ENCODE measurements around the gene RPL6. TPM values are rescaled to one million over a fixed set of nuclear protein-coding genes. Genes with fewer than 3 reads are reported as not detected.
A peak's percentile ranks its signal among the peaks of the same experiment; 100 is the strongest.

Gene RPL6
- total RNA-seq, 2 donors from 2014 or later, result 700 to 967 TPM

DNA sequence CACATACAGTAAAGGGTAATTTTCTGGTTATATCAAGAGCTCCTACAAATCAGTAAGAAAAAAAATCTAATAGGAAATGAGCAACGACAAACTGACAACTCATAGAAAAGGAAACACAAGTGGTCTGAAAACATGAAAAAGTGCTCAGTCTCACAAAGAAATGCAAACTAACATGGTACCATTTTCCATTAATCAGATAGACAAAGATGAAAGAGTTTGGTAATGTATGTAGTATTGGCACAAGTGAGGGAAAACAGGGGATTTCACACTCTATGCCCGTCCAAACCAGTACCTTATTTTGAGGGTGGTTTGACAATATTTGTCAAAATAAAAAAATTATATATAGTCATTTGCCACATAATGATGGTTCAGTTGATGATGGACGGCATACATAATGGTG lies 22.6 kb upstream of the RPL6 start:
- peaks cover 0 to 4% of the 10 kb centered on the region in 2 donors for H3K4me1 ChIP-seq
- no peaks in the 10 kb centered on the region for H3K9me3 ChIP-seq
- H3K27me3 ChIP-seq, result no peaks in the 10 kb centered on the region
- DNase-seq (ENCODE audit: low spot score), result no peak
- no peak overlapping the region for H3K4me3 ChIP-seq
- no peak overlapping the region for H3K27ac ChIP-seq
- no peaks in the 10 kb centered on the region for H3K36me3 ChIP-seq
- TF ChIP-seq CTCF (IDR thresholded peaks at IDR 0.05), result no peak

DNA sequence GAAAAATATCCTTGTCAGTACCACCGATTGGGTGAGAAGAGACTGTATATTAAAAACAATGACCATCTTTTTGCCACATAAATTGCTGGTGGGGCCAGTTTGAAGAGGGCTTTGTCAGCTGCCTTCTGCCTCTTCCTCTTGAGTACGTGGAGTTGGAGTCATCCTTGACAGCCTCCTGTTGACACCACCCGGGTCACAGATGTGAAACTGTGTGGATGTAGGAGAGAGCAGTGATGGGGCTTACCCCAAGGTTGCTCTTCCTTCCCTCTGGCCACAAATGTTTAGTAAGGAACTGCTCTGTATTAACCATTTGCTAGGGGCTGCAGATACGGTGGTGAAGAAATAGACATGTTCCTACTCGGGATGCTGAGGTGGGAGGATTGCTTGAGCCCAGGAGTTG lies 21.5 kb upstream of the RPL6 start:
- no peaks in the 10 kb centered on the region for H3K36me3 ChIP-seq
- no peak for DNase-seq (ENCODE audit: low spot score)
- no peaks in the 10 kb centered on the region for H3K27me3 ChIP-seq
- TF ChIP-seq CTCF (IDR thresholded peaks at IDR 0.05), result no peak
- no peak overlapping the region for H3K27ac ChIP-seq
- no peaks in the 10 kb centered on the region for H3K9me3 ChIP-seq
- no peak overlapping the region for H3K4me3 ChIP-seq
- H3K4me1 ChIP-seq, result no peaks in the 10 kb centered on the region

- no peaks in the 10 kb centered on the region for H3K36me3 ChIP-seq
These were observed 18.4 kb upstream of the RPL6 start for GRCh38 chr12:112427760-112428159.

DNA sequence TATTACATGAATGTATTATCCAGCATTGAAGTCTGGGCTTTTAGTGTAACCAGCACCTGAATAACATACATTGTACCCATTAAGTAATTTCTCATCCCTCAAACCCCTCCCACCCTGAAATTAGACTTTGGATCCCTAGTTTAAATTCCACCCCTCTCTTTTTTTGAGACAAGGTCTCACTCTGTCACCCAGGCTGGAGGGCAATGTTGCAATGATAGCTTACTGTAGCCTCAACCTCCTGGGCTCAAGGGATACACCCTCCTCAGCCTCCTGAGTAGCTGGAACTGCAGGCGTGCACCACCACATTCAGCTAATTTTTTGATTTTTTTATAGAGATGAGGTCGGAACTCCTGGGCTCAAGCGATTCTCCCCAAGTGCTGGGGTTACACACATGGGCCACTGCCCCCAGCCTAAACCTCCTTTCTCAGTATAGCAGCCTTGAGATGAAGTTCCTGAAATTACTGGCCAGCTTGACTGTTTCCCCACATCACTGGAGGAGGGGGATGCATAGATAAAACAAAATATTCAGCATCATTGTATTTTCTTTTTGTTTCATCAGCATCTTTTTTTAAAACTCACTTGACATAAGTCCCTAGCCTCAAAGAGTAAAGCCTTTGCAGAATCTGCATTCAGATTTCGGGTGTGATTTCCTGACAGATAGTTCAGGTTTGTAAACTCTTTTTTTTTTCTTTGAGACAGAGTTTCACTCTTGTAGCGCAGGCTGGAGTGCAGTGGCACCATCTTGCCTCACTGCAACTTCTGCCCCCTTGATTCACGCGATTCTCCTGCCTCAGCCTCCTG lies 16.4 kb upstream of the RPL6 start:
- H3K27me3 ChIP-seq, result no peaks in the 10 kb centered on the region
- H3K4me3 ChIP-seq, result no peak overlapping the region
- no peak overlapping the region for H3K27ac ChIP-seq
- no peaks in the 10 kb centered on the region for H3K9me3 ChIP-seq
- no peaks in the 10 kb centered on the region for H3K36me3 ChIP-seq
- DNase-seq (ENCODE audit: low spot score), result no peak
- peaks cover 0 to 37% of the 10 kb centered on the region in 2 donors for H3K4me1 ChIP-seq
- no peak for TF ChIP-seq CTCF (IDR thresholded peaks at IDR 0.05)

More at GRCh38 chr12:112427760-112428159, 18.4 kb upstream of the RPL6 start:
- Histone ChIP-seq H3K27ac (no peak overlapping the region), H3K27me3 (no peaks in the 10 kb centered on the region), H3K9me3 (no peaks in the 10 kb centered on the region), H3K4me3 (no peak overlapping the region), H3K4me1 (peaks cover 0 to 17% of the 10 kb centered on the region in 2 donors)
- no peak for DNase-seq (ENCODE audit: low spot score)
- no peak for TF ChIP-seq CTCF (IDR thresholded peaks at IDR 0.05)

DNA sequence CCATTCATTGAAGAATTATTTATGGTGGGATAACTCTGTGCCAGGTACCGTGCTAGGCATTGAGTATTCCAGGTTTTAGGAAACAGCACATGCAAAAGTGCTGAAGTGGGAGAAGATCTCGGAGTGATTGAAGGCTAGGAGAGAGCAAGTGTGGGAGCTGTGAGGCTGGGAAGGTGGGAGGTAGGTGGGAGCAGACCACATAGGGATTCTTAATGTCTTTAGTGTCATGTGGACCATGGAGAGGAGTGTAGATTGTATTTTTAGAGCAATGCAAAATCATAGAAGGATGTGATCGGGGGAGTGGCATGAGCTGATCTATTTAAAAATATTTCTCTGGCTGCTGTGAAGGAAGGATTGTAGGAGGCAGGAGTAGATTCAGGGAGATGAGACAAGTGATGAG lies 14.7 kb upstream of the RPL6 start:
- no peaks in the 10 kb centered on the region for H3K9me3 ChIP-seq
- H3K27ac ChIP-seq, result peak overlapping the region in 1 of 2 donors; percentile 6
- TF ChIP-seq CTCF (IDR thresholded peaks at IDR 0.05), result no peak
- no peaks in the 10 kb centered on the region for H3K27me3 ChIP-seq
- DNase-seq (ENCODE audit: low spot score), result no peak
- peaks cover 0 to 52% of the 10 kb centered on the region in 2 donors for H3K4me1 ChIP-seq
- no peak overlapping the region for H3K4me3 ChIP-seq
- H3K36me3 ChIP-seq, result no peaks in the 10 kb centered on the region

- Histone ChIP-seq H3K4me3 (no peak overlapping the region), H3K27me3 (no peaks in the 10 kb centered on the region), H3K9me3 (no peaks in the 10 kb centered on the region), H3K36me3 (no peaks in the 10 kb centered on the region), H3K27ac (peak overlapping the region; percentile 68 to 73), H3K4me1 (peaks cover 0 to 60% of the 10 kb centered on the region in 2 donors)
- DNase-seq (ENCODE audit: low spot score), result no peak
- no peak for TF ChIP-seq CTCF (IDR thresholded peaks at IDR 0.05)
These were observed 13.1 kb upstream of the RPL6 start for GRCh38 chr12:112422531-112422930.

Measured in right atrium auricular region (tissue), 2 donors.